ENCODE data around the gene ALKBH8.
"Not testable (repeated sequence)": the region's sequence is repeated elsewhere in the genome, so short reads cannot be mapped to it uniquely, and the experiment has no call there.

Gene ALKBH8

DNA sequence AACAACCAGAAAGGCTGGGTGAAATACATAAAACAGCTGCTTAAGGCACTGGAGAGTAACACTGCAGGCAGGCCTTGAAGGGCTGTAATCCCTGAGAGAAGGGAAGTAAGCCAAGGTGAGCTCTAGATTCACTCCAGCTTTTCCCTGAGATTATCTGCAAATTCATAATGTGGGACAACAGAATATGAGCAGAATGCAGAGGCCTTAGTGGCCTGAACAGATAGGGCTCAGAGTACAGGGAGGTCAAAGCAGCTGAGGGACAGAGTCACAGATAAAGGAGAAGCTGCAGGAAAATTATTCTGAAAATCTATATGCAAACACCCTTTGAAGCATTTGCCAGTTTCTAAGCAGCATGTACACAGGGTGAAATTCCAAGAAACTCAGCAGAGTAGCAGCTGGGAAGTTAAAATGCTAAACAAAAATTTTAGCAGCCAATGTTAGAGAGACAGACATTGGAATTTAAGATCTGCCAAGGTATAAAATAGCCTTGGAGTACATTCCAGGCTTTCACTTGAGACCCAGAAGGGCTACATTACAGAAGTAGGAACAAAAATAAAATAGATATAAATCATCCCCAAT is 59.8 kb downstream of the ALKBH8 start:
- DNase-seq, result peak; percentile 16

DNA sequence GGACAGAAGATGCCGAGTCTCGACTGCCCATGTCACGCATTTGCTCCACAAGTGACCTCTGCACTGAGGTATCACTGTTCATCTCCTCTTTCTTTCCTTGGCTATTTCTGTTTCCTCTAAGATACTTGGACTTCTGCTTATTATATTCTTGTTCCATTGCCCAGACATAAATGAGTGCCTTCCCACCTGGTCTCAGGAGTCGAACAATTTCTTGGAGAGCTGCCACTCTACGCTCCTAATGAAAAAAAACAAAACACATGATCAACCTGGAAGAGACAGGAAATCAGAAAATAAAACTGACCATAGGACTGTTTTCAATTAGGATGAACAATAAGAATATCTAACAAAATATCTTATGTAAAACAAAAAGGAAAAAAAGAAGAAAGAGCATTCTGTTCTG is 60.6 kb downstream of the ALKBH8 start:
- DNase-seq, result no peak

DNA sequence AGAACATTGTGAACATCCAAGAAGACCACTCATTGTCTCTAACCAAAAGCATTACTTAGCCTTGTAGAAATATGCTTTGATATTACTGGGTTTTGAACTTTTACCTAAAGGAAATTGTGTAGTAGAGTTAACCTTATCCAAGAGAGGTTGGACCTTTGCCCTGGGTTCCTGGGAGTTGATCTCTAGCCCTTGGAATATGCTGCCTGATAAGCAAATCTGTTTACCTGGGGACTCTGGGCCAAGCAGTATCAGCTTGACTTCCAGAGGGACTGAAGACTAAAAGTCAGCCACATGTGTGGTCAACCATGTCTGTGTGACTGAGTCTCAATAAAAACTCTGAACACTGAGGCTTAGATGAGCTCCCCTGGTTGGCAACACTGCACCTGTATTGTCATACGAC is 63.8 kb downstream of the ALKBH8 start:
- no peak for DNase-seq

DNA sequence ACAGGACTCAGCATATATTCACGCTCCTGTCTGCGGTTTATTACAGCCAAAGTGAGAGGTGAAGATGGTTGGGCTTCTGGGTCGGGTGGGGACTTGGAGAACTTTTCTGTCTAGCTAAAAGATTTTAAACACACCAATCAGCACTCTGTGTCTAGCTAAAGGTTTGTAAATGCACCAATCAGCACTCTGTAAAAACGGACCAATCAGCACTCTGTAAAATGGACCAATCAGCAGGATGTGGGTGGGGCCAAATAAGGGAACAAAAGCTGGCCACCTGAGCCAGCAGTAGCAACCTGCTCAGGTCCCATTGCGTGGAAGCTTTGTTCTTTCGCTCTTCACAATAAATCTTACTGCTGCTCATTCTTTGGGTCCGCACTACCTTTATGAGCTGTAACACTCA is 68.2 kb downstream of the ALKBH8 start:
- not testable (repeated sequence) for DNase-seq

DNA sequence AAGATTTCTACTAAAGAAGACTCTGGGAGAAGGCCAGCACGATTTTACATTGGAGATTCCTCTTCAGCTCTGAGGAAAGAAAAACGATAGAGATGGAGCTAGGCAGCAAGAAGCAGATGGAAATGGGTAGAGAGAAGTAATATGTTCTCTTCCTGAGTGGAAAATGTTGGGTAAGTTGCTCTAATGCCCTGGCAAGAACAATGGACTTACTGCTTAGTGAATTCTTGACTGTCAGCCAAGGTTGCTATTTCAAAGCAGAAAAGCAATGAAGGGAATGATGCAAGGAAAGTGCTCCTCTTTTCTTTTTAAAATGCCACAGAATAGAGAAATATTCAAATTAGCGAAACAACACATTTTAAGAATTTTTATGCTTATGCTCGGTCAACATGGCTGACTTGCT is 69.5 kb downstream of the ALKBH8 start:
- DNase-seq, result no peak

DNA sequence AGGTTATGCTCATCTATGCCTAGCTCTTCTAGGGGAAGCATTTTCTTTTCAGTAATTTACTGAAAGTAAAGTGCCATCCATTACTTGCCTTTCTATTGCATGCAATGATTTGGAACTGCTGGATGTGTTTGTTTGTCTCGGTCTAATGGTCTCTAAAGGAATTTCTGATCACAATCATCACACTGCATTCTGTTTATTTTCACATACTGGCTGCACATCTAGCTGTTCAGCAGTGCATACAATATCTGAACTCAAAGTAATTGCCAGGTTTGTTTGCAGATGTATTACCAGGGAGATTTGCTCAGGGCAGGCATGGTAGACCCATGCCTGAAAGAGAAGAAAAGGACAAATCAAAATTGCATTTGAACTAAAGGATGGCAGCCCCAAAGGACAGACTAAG is 71.5 kb downstream of the ALKBH8 start:
- no peak for DNase-seq

DNA sequence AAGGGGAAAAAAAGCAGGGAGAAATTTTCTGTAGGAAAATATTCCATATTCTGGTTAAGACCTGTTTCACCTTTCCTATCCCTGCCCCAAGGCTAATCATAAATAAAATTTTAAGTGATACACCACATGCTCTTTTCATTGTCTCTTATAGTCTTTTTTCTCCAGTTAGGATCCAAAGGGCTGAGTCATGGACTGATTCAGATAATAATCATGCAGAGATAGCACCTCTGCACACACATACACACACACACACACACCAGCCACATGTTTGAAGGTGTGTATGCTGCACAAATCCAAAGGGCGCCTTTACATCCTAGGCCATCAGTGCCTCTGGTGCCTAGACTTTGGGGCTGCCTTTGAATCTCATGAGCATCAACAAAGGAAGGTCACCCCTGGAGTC is 72.4 kb downstream of the ALKBH8 start:
- no peak for DNase-seq

DNA sequence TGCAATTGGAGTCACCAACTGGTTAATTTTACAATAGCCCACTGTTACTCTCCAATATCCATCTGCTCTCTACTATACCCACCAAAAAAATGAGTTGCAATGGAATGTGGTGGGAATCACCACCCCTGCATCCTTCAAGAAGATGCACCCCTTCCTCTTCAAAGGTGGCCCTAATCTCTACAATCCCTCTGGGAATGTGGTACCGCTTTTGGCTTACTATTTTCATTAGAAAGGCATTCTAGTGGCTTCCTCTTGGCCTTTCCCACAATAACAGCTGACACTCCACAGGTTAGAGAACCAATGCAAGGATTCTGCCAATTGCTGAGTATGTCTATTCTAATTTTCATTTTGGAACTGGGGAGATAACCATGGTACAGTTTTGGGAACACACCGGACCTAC is 74.7 kb downstream of the ALKBH8 start:
- no peak for DNase-seq

DNA sequence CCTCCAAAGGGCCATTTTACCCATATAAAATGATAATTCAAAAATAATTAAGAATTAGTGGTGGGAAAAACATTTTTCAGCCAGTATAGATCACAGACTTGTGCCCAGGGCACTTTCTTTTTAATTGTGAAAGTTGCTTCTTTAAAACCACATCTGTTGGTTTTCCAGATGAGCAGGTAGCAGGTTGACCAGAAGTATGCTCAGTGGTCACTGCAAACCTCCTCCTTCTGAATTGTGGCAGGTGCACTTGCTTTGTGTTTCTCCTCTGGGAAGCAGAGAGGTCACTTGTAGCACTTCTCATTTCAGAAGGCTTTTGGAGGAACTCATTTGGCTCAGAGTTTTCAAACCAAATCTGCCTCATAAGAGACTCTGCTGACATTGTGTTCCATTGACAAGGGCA is 83.3 kb downstream of the ALKBH8 start:
- DNase-seq, result no peak

DNA sequence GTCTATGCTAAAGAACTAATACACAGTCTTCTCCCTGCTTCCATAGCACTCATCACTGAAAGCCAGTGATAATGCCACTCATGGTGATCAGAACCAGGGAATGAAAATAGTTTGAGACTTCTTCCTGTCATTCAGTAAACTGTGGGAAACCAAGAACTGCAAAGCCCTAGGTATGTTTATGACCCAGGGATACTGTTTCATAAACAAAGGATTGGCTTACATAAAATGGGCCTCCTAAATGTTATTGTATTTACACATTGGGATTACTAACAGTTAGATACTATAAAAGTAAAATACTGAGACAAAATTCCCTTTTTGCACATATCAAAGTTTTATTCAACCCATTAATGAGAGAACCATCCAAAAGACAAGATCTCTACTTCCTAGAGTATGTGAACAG is 86.6 kb downstream of the ALKBH8 start:
- no peak for DNase-seq

DNA sequence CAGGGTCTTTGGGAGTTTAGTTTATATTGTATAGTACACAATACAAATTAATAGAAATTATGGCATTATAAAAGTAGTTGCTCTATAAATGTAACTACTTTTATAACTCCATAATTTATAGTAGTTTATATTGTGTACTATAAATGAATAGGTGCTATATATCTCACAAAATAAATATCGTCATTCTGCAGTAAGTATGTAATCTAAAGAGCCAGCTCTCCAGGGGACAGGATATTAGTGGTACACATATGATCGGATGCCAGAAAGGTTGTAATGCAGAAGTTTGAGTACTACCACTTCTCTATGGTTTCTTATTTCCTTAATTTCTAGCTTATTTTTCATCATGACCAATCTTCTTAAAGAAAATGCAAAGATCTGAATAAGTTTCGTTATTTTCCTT is 87.7 kb downstream of the ALKBH8 start:
- DNase-seq, result no peak

DNA sequence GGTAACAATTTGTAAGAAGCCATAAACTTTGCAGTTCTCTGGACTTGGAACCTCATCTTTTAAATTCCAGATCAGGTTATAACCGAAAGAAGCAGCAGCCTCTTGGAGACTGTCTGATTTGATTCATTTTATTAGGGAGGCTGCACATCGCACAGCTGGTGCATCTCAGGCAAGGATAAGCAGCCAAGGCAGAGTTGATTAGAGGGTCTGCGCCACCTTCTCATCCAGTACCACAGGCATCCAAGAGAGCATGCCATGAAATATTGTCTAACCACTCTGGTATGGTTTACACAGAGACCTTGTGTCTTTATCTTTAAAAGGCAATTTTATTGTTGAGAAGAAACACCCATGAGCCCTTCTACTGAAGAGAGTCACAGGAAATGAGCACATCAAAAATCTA is 91.7 kb downstream of the ALKBH8 start:
- no peak for DNase-seq

DNA sequence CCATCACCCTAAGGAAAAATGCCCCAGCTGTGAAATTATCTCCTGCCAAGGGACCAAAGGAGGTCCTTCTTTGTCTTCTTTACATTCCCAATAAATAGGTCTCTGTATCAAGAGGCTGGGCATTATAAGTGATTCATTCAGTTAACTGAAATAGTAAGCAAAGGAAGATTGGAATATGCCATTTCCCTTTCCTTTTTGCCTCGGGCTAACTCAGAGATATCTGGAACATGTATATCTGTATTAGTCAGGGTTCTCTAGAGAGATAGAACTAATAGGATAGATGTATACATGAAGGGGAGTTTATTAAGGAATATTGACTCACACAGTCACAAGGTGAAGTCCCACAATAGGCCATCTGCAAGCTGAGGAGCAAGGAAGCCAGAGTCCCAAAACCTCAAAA is 92.6 kb downstream of the ALKBH8 start:
- DNase-seq, result no peak

DNA sequence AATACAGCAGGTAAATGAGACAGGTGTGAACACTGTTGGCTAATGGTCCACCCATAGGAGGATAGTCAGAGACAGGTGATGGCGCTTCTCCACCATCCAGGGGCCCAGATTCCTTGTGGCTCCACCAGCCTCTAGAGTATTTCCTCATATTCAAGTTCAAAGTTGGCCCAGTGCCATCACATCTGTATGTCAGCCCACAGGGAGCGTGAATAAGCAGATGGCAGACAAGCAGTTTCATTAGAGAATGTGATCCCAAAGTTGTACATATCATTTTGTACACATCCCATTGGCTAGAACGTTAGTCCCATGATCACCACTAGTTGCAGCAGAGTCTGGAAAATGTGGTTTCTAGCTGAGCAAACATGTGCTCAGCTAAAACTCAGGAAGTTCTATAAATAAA is 96.9 kb downstream of the ALKBH8 start:
- DNase-seq, result no peak

DNA sequence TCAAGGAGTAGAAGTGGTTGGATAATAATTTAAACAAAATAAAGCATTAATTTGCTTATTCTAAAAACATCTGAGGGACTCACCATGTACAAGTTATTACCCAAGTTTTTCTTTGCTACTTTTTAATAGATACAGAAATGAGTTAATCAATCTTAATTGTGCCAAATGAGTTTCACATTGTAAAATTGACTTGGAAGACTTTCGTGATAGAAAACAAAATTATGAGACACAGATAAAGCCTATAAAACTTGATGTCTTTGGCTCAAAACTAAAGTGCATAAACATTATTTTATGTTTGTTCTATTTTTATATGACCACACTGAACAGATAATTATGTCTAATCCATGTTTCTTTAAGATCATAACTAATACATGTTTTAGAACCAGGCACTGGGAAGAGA is 97.8 kb downstream of the ALKBH8 start:
- no peak for DNase-seq

DNA sequence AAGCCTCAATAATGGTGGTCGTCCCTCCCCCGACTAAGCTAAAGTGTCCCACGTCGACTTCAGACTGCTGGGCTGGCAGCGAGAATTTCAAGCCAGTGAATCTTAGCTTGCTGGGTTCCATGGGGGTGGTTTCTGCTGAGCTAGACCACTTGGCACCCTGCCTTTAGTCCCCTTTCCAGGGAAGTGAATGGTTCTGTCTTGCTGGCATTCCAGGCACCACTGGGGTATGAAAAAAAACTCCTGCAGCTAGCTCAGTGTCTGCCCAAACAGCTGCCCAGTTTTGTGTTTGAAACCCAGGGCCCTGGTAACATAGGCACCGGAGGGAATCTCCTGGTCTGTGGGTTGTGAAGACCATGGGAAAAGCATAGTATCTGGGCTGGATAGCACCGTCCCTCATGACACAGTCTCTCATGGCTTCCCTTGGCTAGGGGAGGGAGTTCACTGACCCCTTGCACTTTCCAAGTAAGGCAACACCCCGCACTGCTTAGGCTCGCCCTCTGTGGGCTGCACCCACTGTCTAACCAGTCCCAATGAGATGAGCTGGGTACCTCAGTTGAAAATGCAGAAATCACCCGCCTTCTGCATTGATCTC is 99.2 kb downstream of the ALKBH8 start:
- not testable (repeated sequence) for DNase-seq

DNA sequence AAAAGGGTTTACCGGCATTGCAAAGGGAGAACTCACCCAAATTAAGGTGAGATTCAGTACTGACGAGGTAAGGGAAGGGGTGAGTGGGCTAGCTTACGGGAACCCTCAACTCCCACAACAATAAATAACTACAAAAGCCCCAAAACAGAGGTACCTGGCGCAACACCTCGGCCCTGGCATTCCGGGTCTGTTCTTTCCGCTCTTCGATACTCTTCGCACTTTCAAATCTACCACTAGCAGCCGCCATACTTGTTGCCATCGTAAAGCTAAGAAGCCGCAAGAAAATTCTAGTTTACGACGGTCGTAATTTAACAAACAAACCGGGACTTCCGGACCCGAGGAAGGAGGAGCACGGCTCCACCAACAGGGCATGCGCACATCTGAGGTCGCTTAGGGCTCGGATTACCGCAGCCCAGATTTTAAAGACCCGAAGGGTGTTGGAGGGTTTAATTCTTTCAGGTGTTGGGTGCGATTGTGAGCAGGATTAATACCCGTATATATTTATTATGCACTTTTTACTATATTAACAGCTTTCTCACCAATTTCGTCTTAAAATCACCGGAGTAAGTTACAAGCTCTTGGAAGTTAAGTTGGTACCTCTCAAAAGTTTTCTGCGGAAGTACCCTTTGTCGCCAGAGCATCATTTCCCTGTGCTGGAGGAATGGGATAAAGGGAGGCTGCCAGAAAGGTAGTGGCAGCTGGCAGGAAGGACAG is 107.8 kb downstream of the ALKBH8 start, which contains the start of gene CWF19L2:
Gene CWF19L2 (minus strand): TSS at position 268 of the 714 bp plus-strand sequence. CDS start 9 bp downstream, at position 259.
- DNase-seq, result peak; percentile 75

DNA sequence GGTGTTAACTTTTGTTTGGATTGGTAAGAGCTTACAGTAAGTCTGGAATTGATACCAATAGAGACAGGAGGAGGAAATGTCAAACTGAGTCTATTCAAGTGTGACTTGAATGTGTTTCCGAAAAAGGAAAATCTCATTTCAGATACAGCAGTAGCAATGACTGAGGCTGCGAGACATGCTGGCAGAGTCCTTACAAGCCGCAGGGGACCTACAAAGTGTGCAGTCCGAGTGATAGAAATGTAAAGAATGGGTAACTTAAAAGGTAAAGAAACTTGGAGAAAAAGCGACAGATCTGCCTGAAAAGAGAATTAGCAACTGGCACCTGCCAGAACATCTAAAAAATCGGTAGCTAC is 108.4 kb downstream of the ALKBH8 start:
- no peak for DNase-seq

DNA sequence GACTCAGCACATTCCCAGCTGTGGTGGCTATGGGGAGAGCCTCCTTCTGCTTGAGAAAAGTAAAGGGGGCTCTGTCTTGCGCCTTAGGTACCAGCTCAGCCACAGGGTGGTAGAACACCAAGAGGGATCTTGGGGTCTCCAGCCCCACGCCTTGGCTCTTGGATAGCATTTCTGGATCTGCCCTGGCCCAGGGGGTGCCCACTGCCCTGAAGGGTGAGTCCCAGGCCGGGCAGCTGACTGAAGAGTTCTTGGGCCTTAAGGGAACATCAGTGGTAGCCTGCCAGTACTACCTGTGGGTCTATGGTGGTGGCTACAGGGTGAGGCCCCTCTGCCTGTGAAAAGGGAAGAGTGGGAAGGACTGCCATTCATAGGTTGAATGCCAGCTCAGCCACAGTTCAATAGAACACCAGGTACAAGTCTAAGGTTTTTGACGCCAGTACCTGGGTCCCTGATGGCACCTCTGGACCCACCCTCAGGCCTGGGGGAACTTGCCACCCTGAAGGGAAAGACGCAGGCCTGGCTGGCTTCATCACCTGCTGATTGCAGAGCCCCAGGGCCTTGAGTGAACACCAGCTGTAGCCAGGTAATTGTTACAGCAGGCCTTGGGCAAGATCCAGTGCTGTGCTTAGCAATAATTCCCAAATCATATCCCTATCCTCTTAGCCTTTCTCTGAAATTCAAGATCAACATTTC is 111.8 kb downstream of the ALKBH8 start:
- no peak for DNase-seq

All from right kidney (tissue), 1 donor.